Coronary artery (tissue), 2 donors: ENCODE measurements around the gene NDUFB2.

ENCODE experiments used
- DNase-seq: peaks from one replicate; pipeline ENCODE4 v3.0.0-alpha.2; 2017; ENCODE audit warnings: low spot score
- H3K27ac ChIP-seq, 2 donors: fragments of 200-600 bp; sonication (generic); one replicate each; pipeline ENCODE4 v1.5.1; 2016 to 2019
- H3K4me3 ChIP-seq: fragments of 200-600 bp; sonication (generic); 2 replicates; pipeline ENCODE4 v1.5.1; 2016; ENCODE audit warnings: mild to moderate bottlenecking, moderate library complexity
- TF ChIP-seq, protein P1 (sequence below): fragments of 200-600 bp; sonication (generic); IDR thresholded peaks from one replicate; pipeline ENCODE4 v1.5.1; 2019; ENCODE audit warnings: antibody characterized with exemption

The NDUFB2 gene

DNA sequence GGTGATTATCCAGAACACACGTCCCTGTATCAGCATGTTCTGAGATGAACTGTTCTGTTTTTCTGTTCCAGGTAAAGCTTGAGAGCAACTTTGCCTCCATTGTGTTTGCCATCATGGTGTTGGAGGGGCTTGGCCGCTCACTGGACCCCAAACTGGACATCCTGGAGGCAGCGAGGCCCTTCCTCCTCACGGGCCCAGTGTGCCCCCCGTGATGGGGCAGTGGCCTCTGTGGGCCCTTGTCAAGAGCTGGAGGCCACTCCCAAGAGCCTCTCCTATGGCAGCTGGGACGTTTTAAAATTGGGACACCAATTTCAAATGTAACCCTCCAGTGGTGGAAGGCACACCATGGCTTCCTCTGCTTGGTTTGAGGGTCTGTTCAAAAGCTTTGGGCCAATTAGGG, 1.9 kb upstream of the NDUFB2 start:
- no peak for DNase-seq
- Histone ChIP-seq H3K4me3 (no peak overlapping the region), H3K27ac (no peak overlapping the region)
- TF ChIP-seq, protein P1, sequence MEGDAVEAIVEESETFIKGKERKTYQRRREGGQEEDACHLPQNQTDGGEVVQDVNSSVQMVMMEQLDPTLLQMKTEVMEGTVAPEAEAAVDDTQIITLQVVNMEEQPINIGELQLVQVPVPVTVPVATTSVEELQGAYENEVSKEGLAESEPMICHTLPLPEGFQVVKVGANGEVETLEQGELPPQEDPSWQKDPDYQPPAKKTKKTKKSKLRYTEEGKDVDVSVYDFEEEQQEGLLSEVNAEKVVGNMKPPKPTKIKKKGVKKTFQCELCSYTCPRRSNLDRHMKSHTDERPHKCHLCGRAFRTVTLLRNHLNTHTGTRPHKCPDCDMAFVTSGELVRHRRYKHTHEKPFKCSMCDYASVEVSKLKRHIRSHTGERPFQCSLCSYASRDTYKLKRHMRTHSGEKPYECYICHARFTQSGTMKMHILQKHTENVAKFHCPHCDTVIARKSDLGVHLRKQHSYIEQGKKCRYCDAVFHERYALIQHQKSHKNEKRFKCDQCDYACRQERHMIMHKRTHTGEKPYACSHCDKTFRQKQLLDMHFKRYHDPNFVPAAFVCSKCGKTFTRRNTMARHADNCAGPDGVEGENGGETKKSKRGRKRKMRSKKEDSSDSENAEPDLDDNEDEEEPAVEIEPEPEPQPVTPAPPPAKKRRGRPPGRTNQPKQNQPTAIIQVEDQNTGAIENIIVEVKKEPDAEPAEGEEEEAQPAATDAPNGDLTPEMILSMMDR, result no peak

DNA sequence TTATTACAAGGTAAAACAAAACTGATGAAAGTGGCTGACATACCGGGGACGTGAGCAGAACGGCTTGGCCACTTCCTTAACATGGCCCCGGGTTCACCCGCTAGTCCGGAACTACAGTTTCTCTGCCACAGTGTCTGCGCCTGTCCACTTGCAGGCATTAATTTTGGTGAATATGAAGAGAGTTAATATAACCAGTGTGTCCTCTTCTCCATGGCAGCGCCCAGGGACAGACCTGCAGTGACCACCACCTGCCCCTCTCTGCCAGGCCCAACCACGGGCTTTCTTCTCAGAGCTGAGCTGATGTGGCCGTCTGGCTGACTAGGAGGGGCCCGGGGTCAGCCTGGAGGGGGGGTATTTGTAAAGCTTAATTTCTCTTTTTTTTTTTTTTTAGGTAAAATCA, 1.1 kb upstream of the NDUFB2 start:
- TF ChIP-seq, protein P1, result no peak
- no peak for DNase-seq
- H3K4me3 ChIP-seq, result no peak overlapping the region
- H3K27ac ChIP-seq, result no peak overlapping the region

DNA sequence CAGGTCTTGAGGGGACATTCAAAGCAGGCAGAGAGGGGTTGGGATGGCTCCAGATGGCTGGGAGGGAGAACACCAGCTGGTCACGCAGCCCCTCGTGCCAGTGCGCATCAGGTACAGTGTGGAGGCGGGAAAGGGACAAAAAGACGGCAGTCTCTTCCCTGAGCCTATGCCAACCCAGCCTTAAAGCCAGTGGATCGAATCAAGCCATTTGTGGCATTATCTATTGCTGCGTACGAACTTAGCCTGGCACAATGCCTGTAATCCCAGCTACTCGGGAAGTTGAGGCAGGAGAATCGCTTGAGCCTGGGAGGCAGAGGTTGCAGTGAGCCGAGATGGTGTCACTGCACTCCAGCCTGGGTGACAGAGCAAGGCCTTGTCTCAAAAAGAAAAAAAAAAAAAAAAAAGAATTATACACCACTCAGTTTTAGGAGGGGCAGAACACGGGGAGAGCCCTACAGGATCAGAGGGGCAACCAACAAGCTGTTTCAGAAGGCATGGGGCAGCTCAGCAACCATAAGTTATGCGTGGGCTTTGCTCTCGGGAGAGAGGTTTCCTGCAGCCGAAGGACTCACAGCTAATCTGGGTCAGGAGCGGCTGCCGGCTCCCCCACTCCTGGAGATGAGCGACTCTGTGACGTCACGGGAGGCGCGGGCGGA, 356 bp upstream of the NDUFB2 start:
- TF ChIP-seq, protein P1, result no peak
- Histone ChIP-seq H3K27ac (peak overlapping the region; percentile 85 to 90), H3K4me3 (peak overlapping the region; percentile 83)
- no peak for DNase-seq

DNA sequence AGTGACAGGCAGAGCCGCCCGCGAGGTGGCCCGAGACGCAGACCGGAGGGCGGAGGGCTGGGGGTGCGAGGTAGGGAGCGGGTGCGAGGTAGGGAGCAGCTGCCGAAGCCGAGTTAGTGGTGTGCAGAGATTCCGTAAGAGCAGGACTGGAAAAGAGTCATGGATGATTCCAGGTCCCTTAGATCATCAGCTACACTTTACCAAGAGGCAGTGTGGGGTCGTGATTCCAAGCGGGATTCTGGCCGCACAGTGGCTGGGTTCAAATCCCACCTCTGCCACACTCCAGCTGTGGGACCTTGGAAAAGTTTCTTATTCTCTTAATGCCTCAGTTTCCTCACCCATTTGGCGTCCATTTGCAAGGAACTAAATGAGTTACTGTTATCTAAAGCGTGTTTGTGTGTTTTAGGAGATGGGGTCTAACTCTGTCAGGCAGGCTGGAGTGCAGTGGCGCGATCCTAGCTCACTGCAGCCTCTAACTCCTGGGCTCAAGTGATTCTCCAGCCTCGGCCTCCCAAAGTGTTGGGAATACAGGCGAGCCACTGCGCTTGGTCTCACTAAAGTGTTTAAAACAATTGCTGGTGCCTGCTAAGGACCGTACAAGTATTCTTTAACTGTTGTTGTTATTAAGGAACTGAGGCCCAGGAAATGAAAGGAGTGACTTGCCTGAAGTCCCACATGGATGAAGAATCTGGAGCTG, 1.1 kb downstream of the NDUFB2 start:
- H3K4me3 ChIP-seq, result peak overlapping the region; percentile 83
- TF ChIP-seq, protein P1, result no peak
- H3K27ac ChIP-seq, result peak overlapping the region; percentile 85 to 90
- DNase-seq, result no peak

DNA sequence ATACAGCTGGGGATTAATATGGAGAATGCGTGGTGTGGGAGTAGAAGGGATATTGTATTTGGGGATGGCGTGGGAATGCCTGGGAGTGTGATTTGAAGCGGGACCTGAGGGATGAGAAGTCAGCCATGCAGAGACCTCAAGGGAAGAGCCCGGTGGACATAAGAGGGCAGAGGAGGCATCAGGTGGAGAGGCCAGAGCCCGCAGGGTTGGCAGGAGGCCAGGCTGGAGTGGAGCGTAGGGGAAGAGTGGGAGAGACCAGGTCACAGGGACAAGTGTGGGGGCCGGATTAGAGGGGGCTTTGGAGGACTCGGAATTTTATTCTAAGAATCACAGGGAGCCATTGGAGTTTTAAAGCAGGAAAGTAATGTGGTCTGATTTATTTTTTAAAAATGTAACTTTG, 2.0 kb downstream of the NDUFB2 start:
- Histone ChIP-seq H3K27ac (no peak overlapping the region), H3K4me3 (peak overlapping the region; percentile 83)
- no peak for DNase-seq
- TF ChIP-seq, protein P1, result no peak

DNA sequence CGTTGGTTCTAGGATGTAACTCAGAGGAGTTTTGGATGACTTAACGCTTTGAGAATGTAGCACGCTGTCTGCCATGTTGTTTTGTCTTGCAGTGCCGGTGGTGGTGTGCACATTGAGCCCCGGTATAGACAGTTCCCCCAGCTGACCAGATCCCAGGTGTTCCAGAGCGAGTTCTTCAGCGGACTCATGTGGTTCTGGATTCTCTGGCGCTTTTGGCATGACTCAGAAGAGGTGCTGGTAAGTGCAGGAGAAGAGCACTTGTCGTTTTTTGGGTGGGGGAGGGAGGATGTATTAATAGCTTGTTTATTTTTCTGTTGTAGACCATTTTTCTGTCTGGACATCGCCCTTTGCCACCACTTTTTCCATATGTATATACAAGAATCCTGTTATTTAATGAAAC, 6.3 kb downstream of the NDUFB2 start:
- TF ChIP-seq, protein P1, result no peak
- no peak for DNase-seq
- Histone ChIP-seq H3K4me3 (no peak overlapping the region), H3K27ac (no peak overlapping the region)

DNA sequence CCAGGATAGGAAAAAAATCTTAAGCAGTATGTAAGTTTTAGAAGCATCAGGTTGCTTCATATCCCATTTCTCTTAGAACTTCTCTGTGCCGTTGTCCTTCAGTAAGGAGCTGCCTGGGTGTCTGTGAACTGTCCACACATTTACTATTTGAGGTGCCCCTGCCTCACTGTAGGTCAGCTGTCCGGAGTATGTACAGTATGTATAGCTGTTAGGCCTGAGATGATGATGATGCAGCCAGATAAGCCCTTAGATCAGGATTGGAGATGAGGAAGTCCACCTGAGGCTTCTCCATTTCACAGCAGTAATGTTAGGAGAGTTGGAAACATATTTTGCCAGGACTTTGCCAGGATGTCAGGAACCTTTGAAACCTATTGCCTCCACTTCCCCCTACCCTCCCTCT, 7.7 kb downstream of the NDUFB2 start:
- TF ChIP-seq, protein P1, result no peak
- H3K27ac ChIP-seq, result no peak overlapping the region
- H3K4me3 ChIP-seq, result no peak overlapping the region
- DNase-seq, result no peak
